ENCODE results near the gene PPP3CA. TPM values are rescaled to one million over a fixed set of nuclear protein-coding genes. Genes with fewer than 3 reads are reported as not detected.

PPP3CA gene
- total and polyA plus RNA-seq, 2 donors (not counting 1 experiment from before 2014, with no cell fraction given), result 66.4 to 79.3 TPM

DNA sequence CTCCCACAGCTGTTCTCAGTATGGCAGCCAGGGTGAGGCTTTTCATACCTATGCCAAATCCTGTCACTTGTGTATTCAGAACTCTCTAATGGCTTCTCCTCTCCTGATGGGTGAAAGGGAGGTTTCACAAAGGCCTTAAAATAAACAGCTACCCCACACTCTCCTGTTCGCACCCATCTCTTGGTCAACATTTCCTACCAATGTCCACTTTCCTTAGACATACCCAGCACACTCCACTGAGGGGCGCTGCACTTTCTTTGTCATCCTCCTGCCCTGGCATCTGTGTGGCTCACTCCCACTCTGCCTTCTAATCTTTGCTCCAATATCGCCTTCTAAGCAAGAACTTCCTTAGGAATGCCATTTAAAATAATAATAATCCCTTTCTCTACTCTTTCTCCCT, 313.3 kb downstream of the PPP3CA start:
- no peak overlapping the region for H3K4me3 ChIP-seq (replicated peaks in 1 of 4; ENCODE audit: control extremely low read depth in 1 of 4, insufficient read depth in 1 of 4, low read depth in 3 of 4, low read length in 4 of 4)
- H3K4me1 ChIP-seq (ENCODE audit: control insufficient read depth, extremely low read depth, insufficient read depth, low read length), result no peaks in the 10 kb centered on the region
- no peak overlapping the region for H3K4me2 ChIP-seq (ENCODE audit: extremely low read depth, insufficient read depth, low read length)
- no peaks in the 10 kb centered on the region for H3K79me2 ChIP-seq (ENCODE audit: control insufficient read depth, insufficient read depth, low read length)
- no peak overlapping the region for H2AFZ ChIP-seq (ENCODE audit: low read length)
- TF ChIP-seq, protein P1, sequence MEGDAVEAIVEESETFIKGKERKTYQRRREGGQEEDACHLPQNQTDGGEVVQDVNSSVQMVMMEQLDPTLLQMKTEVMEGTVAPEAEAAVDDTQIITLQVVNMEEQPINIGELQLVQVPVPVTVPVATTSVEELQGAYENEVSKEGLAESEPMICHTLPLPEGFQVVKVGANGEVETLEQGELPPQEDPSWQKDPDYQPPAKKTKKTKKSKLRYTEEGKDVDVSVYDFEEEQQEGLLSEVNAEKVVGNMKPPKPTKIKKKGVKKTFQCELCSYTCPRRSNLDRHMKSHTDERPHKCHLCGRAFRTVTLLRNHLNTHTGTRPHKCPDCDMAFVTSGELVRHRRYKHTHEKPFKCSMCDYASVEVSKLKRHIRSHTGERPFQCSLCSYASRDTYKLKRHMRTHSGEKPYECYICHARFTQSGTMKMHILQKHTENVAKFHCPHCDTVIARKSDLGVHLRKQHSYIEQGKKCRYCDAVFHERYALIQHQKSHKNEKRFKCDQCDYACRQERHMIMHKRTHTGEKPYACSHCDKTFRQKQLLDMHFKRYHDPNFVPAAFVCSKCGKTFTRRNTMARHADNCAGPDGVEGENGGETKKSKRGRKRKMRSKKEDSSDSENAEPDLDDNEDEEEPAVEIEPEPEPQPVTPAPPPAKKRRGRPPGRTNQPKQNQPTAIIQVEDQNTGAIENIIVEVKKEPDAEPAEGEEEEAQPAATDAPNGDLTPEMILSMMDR (conservative IDR thresholded peaks at IDR 0.05 in 1 of 2, IDR thresholded peaks at IDR 0.05 in 1 of 2; ENCODE audit: low read depth in 1 of 2, low read length in 2 of 2), result no peak
- no peak for TF ChIP-seq EZH2 (IDR thresholded peaks at IDR 0.05; ENCODE audit: low read length, missing control alignments)
- DNase-seq (ENCODE audit: low read depth in 2 of 2), result no peak
- H3K9me3 ChIP-seq (ENCODE audit: control insufficient read depth, insufficient read depth, low read depth, low read length), result no peaks in the 10 kb centered on the region
- H3K36me3 ChIP-seq (ENCODE audit: control insufficient read depth, insufficient read depth, low read length), result no peaks in the 10 kb centered on the region
- H4K20me1 ChIP-seq (ENCODE audit: control insufficient read depth, extremely low read depth, insufficient read depth, low read length), result no peaks in the 10 kb centered on the region
- H3K27me3 ChIP-seq (ENCODE audit: control insufficient read depth, insufficient read depth, low read length), result no peaks in the 10 kb centered on the region
- H3K27ac ChIP-seq (ENCODE audit: insufficient read depth, low read length), result no peak overlapping the region
- H3K9ac ChIP-seq (ENCODE audit: insufficient read depth, low read length), result no peak overlapping the region

- DNase-seq (ENCODE audit: low read depth in 2 of 2), result no peak
- H3K27ac ChIP-seq (ENCODE audit: insufficient read depth, low read length), result no peak overlapping the region
These were observed 314.8 kb downstream of the PPP3CA start for GRCh38 chr4:101032541-101032940.

GRCh38 chr4:101031971-101032370, 315.4 kb downstream of the PPP3CA start:
- no peaks in the 10 kb centered on the region for H4K20me1 ChIP-seq (ENCODE audit: control insufficient read depth, extremely low read depth, insufficient read depth, low read length)
- H3K79me2 ChIP-seq (ENCODE audit: control insufficient read depth, insufficient read depth, low read length), result no peaks in the 10 kb centered on the region
- H3K4me3 ChIP-seq (replicated peaks in 1 of 4; ENCODE audit: control extremely low read depth in 1 of 4, insufficient read depth in 1 of 4, low read depth in 3 of 4, low read length in 4 of 4), result no peak overlapping the region
- no peak overlapping the region for H3K27ac ChIP-seq (ENCODE audit: insufficient read depth, low read length)
- H3K9me3 ChIP-seq (ENCODE audit: control insufficient read depth, insufficient read depth, low read depth, low read length), result no peaks in the 10 kb centered on the region
- no peak overlapping the region for H3K4me2 ChIP-seq (ENCODE audit: extremely low read depth, insufficient read depth, low read length)
- no peak for DNase-seq (ENCODE audit: low read depth in 2 of 2)
- no peaks in the 10 kb centered on the region for H3K4me1 ChIP-seq (ENCODE audit: control insufficient read depth, extremely low read depth, insufficient read depth, low read length)
- no peak overlapping the region for H3K9ac ChIP-seq (ENCODE audit: insufficient read depth, low read length)
- no peaks in the 10 kb centered on the region for H3K27me3 ChIP-seq (ENCODE audit: control insufficient read depth, insufficient read depth, low read length)
- no peak for TF ChIP-seq EZH2 (IDR thresholded peaks at IDR 0.05; ENCODE audit: low read length, missing control alignments)
- TF ChIP-seq, protein P1 (conservative IDR thresholded peaks at IDR 0.05 in 1 of 2, IDR thresholded peaks at IDR 0.05 in 1 of 2; ENCODE audit: low read depth in 1 of 2, low read length in 2 of 2), result no peak
- no peaks in the 10 kb centered on the region for H3K36me3 ChIP-seq (ENCODE audit: control insufficient read depth, insufficient read depth, low read length)
- no peak overlapping the region for H2AFZ ChIP-seq (ENCODE audit: low read length)

More at GRCh38 chr4:101032541-101032940, 314.8 kb downstream of the PPP3CA start:
- no peak for TF ChIP-seq EZH2 (IDR thresholded peaks at IDR 0.05; ENCODE audit: low read length, missing control alignments)
- TF ChIP-seq, protein P1 (conservative IDR thresholded peaks at IDR 0.05 in 1 of 2, IDR thresholded peaks at IDR 0.05 in 1 of 2; ENCODE audit: low read depth in 1 of 2, low read length in 2 of 2), result no peak
- Histone ChIP-seq H3K9ac (ENCODE audit: insufficient read depth, low read length) (no peak overlapping the region), H3K36me3 (ENCODE audit: control insufficient read depth, insufficient read depth, low read length) (no peaks in the 10 kb centered on the region), H3K79me2 (ENCODE audit: control insufficient read depth, insufficient read depth, low read length) (no peaks in the 10 kb centered on the region), H2AFZ (ENCODE audit: low read length) (no peak overlapping the region), H4K20me1 (ENCODE audit: control insufficient read depth, extremely low read depth, insufficient read depth, low read length) (no peaks in the 10 kb centered on the region), H3K9me3 (ENCODE audit: control insufficient read depth, insufficient read depth, low read depth, low read length) (no peaks in the 10 kb centered on the region), H3K27me3 (ENCODE audit: control insufficient read depth, insufficient read depth, low read length) (no peaks in the 10 kb centered on the region), H3K4me3 (replicated peaks in 1 of 4; ENCODE audit: control extremely low read depth in 1 of 4, insufficient read depth in 1 of 4, low read depth in 3 of 4, low read length in 4 of 4) (no peak overlapping the region), H3K4me1 (ENCODE audit: control insufficient read depth, extremely low read depth, insufficient read depth, low read length) (no peaks in the 10 kb centered on the region), H3K4me2 (ENCODE audit: extremely low read depth, insufficient read depth, low read length) (no peak overlapping the region)
